GOT3 (cell line): ENCODE measurements around the gene FN3KRP.
A peak's percentile ranks its signal among the peaks of the same experiment; 100 is the strongest.

Experiments
- DNase-seq: peaks from one replicate; lab custom pipeline; 2025; ENCODE audit warnings: mixed read lengths; lab: John Stamatoyannopoulos, UW

The FN3KRP gene

GRCh38 chr17:82687375-82687861 lies 29.1 kb upstream of the FN3KRP start:
- DNase-seq, result no peak

GRCh38 chr17:82687871-82688270 lies 28.6 kb upstream of the FN3KRP start:
- DNase-seq, result no peak

- no peak for DNase-seq
These were observed 27.4 kb upstream of the FN3KRP start for GRCh38 chr17:82689077-82689476.

GRCh38 chr17:82690786-82691489 lies 25.6 kb upstream of the FN3KRP start:
- DNase-seq, result no peak

- DNase-seq, result no peak
These were observed 24.8 kb upstream of the FN3KRP start for GRCh38 chr17:82691714-82692113.

GRCh38 chr17:82692268-82692667 lies 24.2 kb upstream of the FN3KRP start:
- DNase-seq, result no peak

GRCh38 chr17:82693168-82693867 lies 23.2 kb upstream of the FN3KRP start:
- DNase-seq, result no peak

GRCh38 chr17:82694647-82695046 lies 21.9 kb upstream of the FN3KRP start:
- DNase-seq, result no peak

- DNase-seq, result no peak
These were observed 20.2 kb upstream of the FN3KRP start for GRCh38 chr17:82696259-82696658.

GRCh38 chr17:82696916-82697807 lies 19.3 kb upstream of the FN3KRP start:
- no peak for DNase-seq

GRCh38 chr17:82697808-82698064 lies 18.8 kb upstream of the FN3KRP start:
- DNase-seq, result no peak

GRCh38 chr17:82698065-82698973 lies 18.2 kb upstream of the FN3KRP start, which contains the start of gene RAB40B:
TSS of gene RAB40B (minus strand) at chr17:82698698. CDS start at chr17:82698596, 102 bp downstream.
- DNase-seq, result peak; percentile 96

GRCh38 chr17:82698974-82699442 lies 17.5 kb upstream of the FN3KRP start:
- no peak for DNase-seq

- DNase-seq, result no peak
These were observed 17.0 kb upstream of the FN3KRP start for GRCh38 chr17:82699551-82699950.

GRCh38 chr17:82702231-82702927 lies 14.1 kb upstream of the FN3KRP start:
- DNase-seq, result no peak

- no peak for DNase-seq
These were observed 13.3 kb upstream of the FN3KRP start for GRCh38 chr17:82703036-82703745.

- DNase-seq, result no peak
These were observed 12.3 kb upstream of the FN3KRP start for GRCh38 chr17:82703935-82704865.

- no peak for DNase-seq
These were observed 11.6 kb upstream of the FN3KRP start for GRCh38 chr17:82704886-82705285.

- no peak for DNase-seq
These were observed 10.8 kb upstream of the FN3KRP start for GRCh38 chr17:82705756-82706155.
